Stimulated activated CD8-positive, alpha-beta memory T cell treated with anti-CD3 and anti-CD28 coated beads, Interleukin-2, amount 100 ng/mL, for 1 hour (primary cell): Measurements from ENCODE around the gene IGF1R.

Source experiments
- DNase-seq, 2 donors: peaks; one replicate each; pipeline ENCODE4 v3.0.0-alpha.2; 2020; ENCODE audit warnings: low read depth in 2 of 2

The IGF1R gene

GRCh38 chr15:98745650-98746374, 97.5 kb downstream of the IGF1R start:
- DNase-seq: no peak

GRCh38 chr15:98746375-98747155, 98.2 kb downstream of the IGF1R start:
- DNase-seq: no peak

- no peak for DNase-seq
These were observed 103.4 kb downstream of the IGF1R start for GRCh38 chr15:98751767-98752166.

- DNase-seq: no peak
These were observed 105.7 kb downstream of the IGF1R start for GRCh38 chr15:98753726-98754656.

- no peak for DNase-seq
These were observed 106.3 kb downstream of the IGF1R start for GRCh38 chr15:98754657-98755022.

GRCh38 chr15:98755138-98755537, 106.8 kb downstream of the IGF1R start:
- no peak for DNase-seq

GRCh38 chr15:98755781-98756180, 107.4 kb downstream of the IGF1R start:
- DNase-seq: no peak

GRCh38 chr15:98758224-98758623, 109.9 kb downstream of the IGF1R start:
- no peak for DNase-seq

GRCh38 chr15:98759277-98759676, 110.9 kb downstream of the IGF1R start:
- DNase-seq: no peak

GRCh38 chr15:98760112-98760826, 111.9 kb downstream of the IGF1R start:
- DNase-seq: no peak

- no peak for DNase-seq
These were observed 112.6 kb downstream of the IGF1R start for GRCh38 chr15:98760975-98761374.

GRCh38 chr15:98763179-98763578, 114.8 kb downstream of the IGF1R start:
- DNase-seq: no peak

- no peak for DNase-seq
These were observed 116.0 kb downstream of the IGF1R start for GRCh38 chr15:98764291-98764690.

- no peak for DNase-seq
These were observed 117.3 kb downstream of the IGF1R start for GRCh38 chr15:98765610-98766009.

GRCh38 chr15:98767692-98768091, 119.4 kb downstream of the IGF1R start:
- DNase-seq: no peak

GRCh38 chr15:98769867-98770266, 121.5 kb downstream of the IGF1R start:
- DNase-seq: no peak

- no peak for DNase-seq
These were observed 122.6 kb downstream of the IGF1R start for GRCh38 chr15:98770984-98771383.

GRCh38 chr15:98771541-98771940, 123.2 kb downstream of the IGF1R start:
- DNase-seq: no peak

GRCh38 chr15:98772895-98773294, 124.6 kb downstream of the IGF1R start:
- DNase-seq: no peak

- no peak for DNase-seq
These were observed 125.3 kb downstream of the IGF1R start for GRCh38 chr15:98773616-98774015.

- no peak for DNase-seq
These were observed 126.6 kb downstream of the IGF1R start for GRCh38 chr15:98774756-98775497.
